A549 (cell line): ENCODE measurements around the gene MYO18A.

ENCODE experiments used
- CTCF ChIP-seq: fragments of >200 bp; sonication (Bioruptor Twin); formaldehyde crosslinking; IDR thresholded peaks from 3 replicates; pipeline ENCODE4 v1.5.1; 2016
- HDAC2 ChIP-seq: fragments of 200-600 bp; sonication (generic); IDR thresholded peaks from 2 replicates; pipeline ENCODE4 v1.6.1; 2016
- HOXB5 ChIP-seq: fragments of 250-450 bp; sonication (Bioruptor Pico); IDR thresholded peaks from 2 replicates; pipeline ENCODE4 v1.5.0; 2020; ENCODE audit warnings: mild to moderate bottlenecking, moderate library complexity
- MAX ChIP-seq: IDR thresholded peaks from 2 replicates; pipeline ENCODE4 v1.6.1; 2012
- NR3C1 ChIP-seq: fragments of >200 bp; sonication (Bioruptor Twin); formaldehyde crosslinking; IDR thresholded peaks from 3 replicates; pipeline ENCODE4 v1.6.1; 2017
- PBX3 ChIP-seq: IDR thresholded peaks from 2 replicates; pipeline ENCODE4 v1.6.1; 2012
- RAD21 ChIP-seq, 2 experiments: fragments of >200 bp in 1 of 2; sonication (Bioruptor Twin) in 1 of 2; formaldehyde crosslinking in 1 of 2; IDR thresholded peaks in 1 of 2; conservative IDR thresholded peaks in 1 of 2; 2 replicates in 1 of 2; 3 replicates in 1 of 2; pipeline ENCODE4 v1.6.1; 2012 to 2018; ENCODE audit warnings: inconsistent platforms in 1 of 2
- RCOR1 ChIP-seq: fragments of 150-350 bp; IDR thresholded peaks from 2 replicates; pipeline ENCODE4 v1.6.1; 2014; ENCODE audit warnings: antibody characterized with exemption, low read length, low read depth
- REST ChIP-seq: fragments of 200-600 bp; sonication (generic); IDR thresholded peaks from 2 replicates; pipeline ENCODE4 v1.6.1; 2016; ENCODE audit warnings: antibody characterized with exemption, mild to moderate bottlenecking, moderate library complexity
- TP53 ChIP-seq: fragments of 250-450 bp; sonication (Bioruptor Pico); IDR thresholded peaks from 2 replicates; pipeline ENCODE4 v1.5.0; 2021; ENCODE audit warnings: mild to moderate bottlenecking, moderate library complexity
- USF2 ChIP-seq: fragments of 450-650 bp; IDR thresholded peaks from 2 replicates; pipeline ENCODE4 v1.6.1; 2014; ENCODE audit warnings: antibody characterized with exemption

GRCh38 chr17:29155966-29156338, 24.2 kb downstream of the MYO18A start:
- TF ChIP-seq CTCF (no peak), REST (no peak), HDAC2 (no peak), TP53 (CRISPR knock-in tag) (no peak), HOXB5 (CRISPR knock-in tag) (no peak), PBX3 (no peak), NR3C1 (no peak), MAX (no peak), RCOR1 (no peak), USF2 (no peak), RAD21 (conservative IDR thresholded peaks at IDR 0.05 in 1 of 2, IDR thresholded peaks at IDR 0.05 in 1 of 2) (no peak)
